Left lung (tissue), 10 donors: ENCODE measurements around the gene TAF1. TPM values are rescaled to one million over a fixed set of nuclear protein-coding genes. Genes with fewer than 3 reads are reported as not detected.
"Not testable (repeated sequence)": the region's sequence is repeated elsewhere in the genome, so short reads cannot be mapped to it uniquely, and the experiment has no call there.

Experiments
- ATAC-seq: fragments of 200-7000 bp; cut with Tn5 transposase; one replicate; pipeline ENCODE4 v1.9.1; 2020; ENCODE audit warnings: moderate library complexity
- DNase-seq, 4 donors: peaks; one replicate each; pipeline ENCODE4 v3.0.0-alpha.2; 2013 to 2020
- H3K27ac ChIP-seq, 2 donors: fragments of 200-600 bp; sonication (generic) in 1 of 2; one replicate each; pipeline versions ENCODE4 v1.5.0 to v1.8.0; 2020 to 2021
- H3K27me3 ChIP-seq, 2 donors: fragments of 200-600 bp; sonication (generic) in 1 of 2; one replicate each; pipeline versions ENCODE4 v1.5.0 to v1.8.0; 2020 to 2021
- H3K36me3 ChIP-seq, 2 donors: fragments of 200-600 bp; sonication (generic) in 1 of 2; one replicate each; pipeline versions ENCODE4 v1.5.0 to v1.8.0; 2020 to 2021
- H3K4me1 ChIP-seq, 2 donors: fragments of 200-600 bp; one replicate each; pipeline ENCODE4 v1.8.0; 2021
- H3K4me3 ChIP-seq, 2 donors: fragments of 200-600 bp; sonication (generic) in 1 of 2; one replicate each; pipeline versions ENCODE4 v1.5.0 to v1.8.0; 2020 to 2021; ENCODE audit warnings: mild to moderate bottlenecking in 1 of 2
- H3K9me3 ChIP-seq, 2 donors: fragments of 200-600 bp; sonication (generic) in 1 of 2; one replicate each; pipeline versions ENCODE4 v1.5.0 to v1.8.0; 2020 to 2021
- intact Hi-C, 2 donors: fragments of 100-400 bp; cut with DNase I; formaldehyde crosslinking; loops; one replicate each; pipeline versions ENCODE4 v1.11.2 to v1.14.2; 2022
- polyA plus RNA-seq, 6 donors: library from polyadenylated mRNA; unstranded; fragments of 120-200 nt; gene quantifications; one replicate each; pipeline ENCODE4 v1.2.1, GENCODE V29; 2013; ENCODE audit not compliant: insufficient read length in 6 of 6
- total RNA-seq, 2 donors: library from RNA; stranded (reverse); fragmentation: NEBNext Ultra II Directional; extraction: Animal tissue kit (Norgen Biotek cat#: 25700); gene quantifications; one replicate each; pipeline ENCODE4 v1.2.1, GENCODE V29; 2021
- TF ChIP-seq, protein P1 (sequence below), 2 donors: fragments of 200-600 bp; sonication (generic) in 1 of 2; IDR thresholded peaks; one replicate each; pipeline versions ENCODE4 v1.5.0 to v1.8.0; 2021; ENCODE audit warnings: antibody characterized with exemption in 2 of 2
- donor health status: DM: no; HTN: yes; CAD: no.
- donor health status: DM: no; HTN: no; CAD: no.

The TAF1 gene
- total and polyA plus RNA-seq, 8 donors: 26.2 to 66.4 (median 59.1) TPM

DNA sequence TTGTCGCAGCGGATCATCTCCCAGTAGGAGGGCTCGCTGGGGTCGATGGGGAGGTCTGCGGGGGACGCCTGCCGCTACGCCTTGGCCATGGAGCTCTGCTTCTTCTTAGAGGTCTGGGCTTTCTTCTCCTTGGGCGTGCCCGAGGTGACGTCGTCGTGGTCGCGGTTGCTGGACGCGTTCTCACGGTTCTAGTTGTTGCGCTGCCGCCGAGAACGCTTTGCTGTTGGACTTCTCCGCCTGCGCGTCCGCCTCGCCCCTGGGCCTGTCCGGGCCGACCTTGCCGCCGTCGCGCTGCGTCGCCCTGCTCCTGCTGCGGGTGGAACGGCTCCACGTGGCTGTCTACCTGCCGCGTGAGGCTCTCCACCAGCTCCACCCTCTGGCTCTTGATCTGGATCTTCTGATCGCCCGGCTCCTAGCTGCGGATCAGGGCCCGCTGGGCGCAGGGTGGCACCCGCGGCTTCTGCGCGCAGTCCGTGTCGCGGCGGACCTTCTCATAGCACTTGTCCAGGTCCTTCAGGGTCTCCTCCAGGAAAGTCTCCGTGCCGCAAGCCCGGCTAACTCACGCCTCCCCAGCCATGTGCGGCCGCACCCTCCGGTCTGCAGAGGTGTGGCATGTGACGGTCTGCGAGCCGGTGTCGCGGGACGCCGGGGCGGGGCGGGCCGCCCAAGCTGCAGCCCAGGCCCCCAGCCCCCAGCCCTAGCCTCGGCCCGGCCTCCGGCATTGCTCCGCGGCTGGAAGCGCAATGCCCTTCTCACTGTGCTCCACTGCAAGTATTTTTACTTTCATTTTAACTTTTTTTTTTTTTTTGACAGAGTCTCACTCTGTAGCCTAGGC, 126.3 kb downstream of the TAF1 start:
- intact Hi-C loops: no loop called here
- no peak overlapping the region for H3K27ac ChIP-seq
- no peaks in the 10 kb centered on the region for H3K36me3 ChIP-seq
- no peaks in the 10 kb centered on the region for H3K27me3 ChIP-seq
- H3K9me3 ChIP-seq: no peaks in the 10 kb centered on the region
- H3K4me1 ChIP-seq: no peaks in the 10 kb centered on the region
- DNase-seq (peak; percentile 13 to 86 (median 40)), ATAC-seq (peak; percentile 85)
- peak overlapping the region; percentile 33 to 55 for H3K4me3 ChIP-seq
- TF ChIP-seq, protein P1, sequence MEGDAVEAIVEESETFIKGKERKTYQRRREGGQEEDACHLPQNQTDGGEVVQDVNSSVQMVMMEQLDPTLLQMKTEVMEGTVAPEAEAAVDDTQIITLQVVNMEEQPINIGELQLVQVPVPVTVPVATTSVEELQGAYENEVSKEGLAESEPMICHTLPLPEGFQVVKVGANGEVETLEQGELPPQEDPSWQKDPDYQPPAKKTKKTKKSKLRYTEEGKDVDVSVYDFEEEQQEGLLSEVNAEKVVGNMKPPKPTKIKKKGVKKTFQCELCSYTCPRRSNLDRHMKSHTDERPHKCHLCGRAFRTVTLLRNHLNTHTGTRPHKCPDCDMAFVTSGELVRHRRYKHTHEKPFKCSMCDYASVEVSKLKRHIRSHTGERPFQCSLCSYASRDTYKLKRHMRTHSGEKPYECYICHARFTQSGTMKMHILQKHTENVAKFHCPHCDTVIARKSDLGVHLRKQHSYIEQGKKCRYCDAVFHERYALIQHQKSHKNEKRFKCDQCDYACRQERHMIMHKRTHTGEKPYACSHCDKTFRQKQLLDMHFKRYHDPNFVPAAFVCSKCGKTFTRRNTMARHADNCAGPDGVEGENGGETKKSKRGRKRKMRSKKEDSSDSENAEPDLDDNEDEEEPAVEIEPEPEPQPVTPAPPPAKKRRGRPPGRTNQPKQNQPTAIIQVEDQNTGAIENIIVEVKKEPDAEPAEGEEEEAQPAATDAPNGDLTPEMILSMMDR (IDR thresholded peaks at IDR 0.05): no peak

DNA sequence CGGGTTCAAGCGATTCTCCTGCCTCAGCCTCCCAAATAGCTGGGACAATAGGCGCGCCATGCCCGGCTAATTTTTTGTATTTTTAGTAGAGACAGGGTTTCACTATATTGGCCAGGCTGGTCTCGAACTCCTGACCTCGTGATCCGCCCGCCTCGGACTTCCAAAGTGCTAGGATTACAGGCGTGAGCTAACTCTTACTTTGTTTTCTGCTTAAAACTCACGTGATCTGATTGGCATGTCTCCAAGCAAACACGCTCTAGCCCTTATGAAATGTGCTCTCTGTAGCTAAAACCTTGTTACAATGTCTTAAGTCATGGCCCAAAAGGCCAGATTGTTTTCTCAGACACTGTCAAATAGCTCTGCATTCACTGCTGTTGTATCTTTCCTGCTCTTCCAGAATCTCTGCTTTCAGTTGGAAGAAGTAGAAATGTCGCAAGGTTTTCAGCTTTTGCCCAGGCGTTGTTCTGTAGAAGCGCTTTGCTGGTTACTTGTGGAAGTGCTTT, 127.0 kb downstream of the TAF1 start:
- TF ChIP-seq, protein P1 (IDR thresholded peaks at IDR 0.05): no peak
- Histone ChIP-seq H3K4me1 (no peaks in the 10 kb centered on the region), H3K4me3 (peak overlapping the region; percentile 33 to 55), H3K36me3 (no peaks in the 10 kb centered on the region), H3K27me3 (no peaks in the 10 kb centered on the region), H3K9me3 (no peaks in the 10 kb centered on the region), H3K27ac (no peak overlapping the region)
- intact Hi-C loops: no loop called here
- DNase-seq: peak in 2 of 4 donors; percentile 18 to 54
- peak; percentile 50 for ATAC-seq

DNA sequence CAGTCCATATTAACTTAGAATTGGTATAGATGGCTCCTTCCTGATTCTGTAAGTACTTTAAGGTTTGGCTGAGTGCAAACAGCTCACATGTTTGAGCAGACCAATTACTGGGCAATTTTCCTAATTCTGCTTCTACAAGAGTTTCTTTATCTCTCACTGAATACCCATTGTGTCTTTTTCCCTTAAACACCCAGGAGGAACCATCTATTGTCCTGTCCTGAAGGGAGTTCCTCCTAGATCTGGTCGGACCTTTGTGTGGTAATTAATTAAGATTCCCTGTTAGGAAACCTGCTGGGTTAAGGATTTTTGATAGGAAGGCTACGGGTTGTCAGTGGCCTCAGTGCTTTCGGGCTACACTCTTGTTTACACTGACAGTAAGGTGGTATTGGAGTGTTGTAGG, 129.8 kb downstream of the TAF1 start:
- ATAC-seq, DNase-seq, H3K36me3 ChIP-seq, H3K4me1 ChIP-seq, H3K9me3 ChIP-seq, H3K4me3 ChIP-seq, intact Hi-C loops, H3K27me3 ChIP-seq, H3K27ac ChIP-seq: not testable (repeated sequence)

DNA sequence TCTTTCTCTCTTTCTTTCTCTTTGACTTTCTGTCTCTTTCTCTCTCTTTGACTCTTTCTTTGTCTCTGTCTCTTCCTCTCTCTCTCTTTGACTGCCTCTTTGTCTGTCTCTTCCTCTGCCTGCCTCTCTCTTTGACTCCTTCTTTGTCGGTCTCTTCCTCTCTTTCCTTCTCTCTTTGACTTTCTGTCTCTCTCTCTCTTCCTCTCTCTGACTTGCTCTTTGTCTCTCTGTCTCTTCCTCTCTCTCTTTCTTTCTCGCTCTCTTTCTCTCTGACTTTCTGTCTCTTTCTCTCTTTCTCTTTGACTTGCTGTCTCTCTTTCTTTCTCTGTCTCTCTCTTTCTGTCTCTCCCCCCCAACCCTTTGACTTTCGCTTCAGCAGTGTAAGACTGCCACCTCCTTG, 130.3 kb downstream of the TAF1 start:
- DNase-seq (no peak), ATAC-seq (no peak)
- intact Hi-C loops: no loop called here
- Histone ChIP-seq H3K4me1 (no peaks in the 10 kb centered on the region), H3K9me3 (no peaks in the 10 kb centered on the region), H3K36me3 (no peaks in the 10 kb centered on the region), H3K4me3 (no peak overlapping the region), H3K27me3 (no peaks in the 10 kb centered on the region), H3K27ac (no peak overlapping the region)
- TF ChIP-seq, protein P1 (IDR thresholded peaks at IDR 0.05): no peak

DNA sequence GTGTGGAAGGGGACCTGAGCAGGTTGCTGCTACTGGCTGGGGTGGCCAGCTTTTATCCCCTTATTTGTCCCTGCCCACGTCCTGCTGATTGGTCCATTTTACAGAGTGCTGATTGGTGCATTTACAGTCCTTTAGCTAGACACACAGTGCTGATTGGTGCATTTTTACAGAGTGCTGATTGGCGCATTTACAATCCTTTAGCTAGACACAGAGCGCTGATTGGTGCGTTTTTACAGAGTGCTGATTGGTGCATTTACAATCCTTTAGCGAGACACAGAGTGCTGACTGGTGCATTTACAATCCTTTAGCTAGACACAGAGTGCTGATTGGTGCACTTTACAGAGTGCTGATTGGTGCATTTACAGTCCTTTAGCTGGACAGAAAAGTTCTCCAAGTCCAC, 135.9 kb downstream of the TAF1 start:
- H3K9me3 ChIP-seq, H3K4me3 ChIP-seq, intact Hi-C loops, ATAC-seq, H3K27me3 ChIP-seq, H3K36me3 ChIP-seq, DNase-seq, H3K4me1 ChIP-seq, H3K27ac ChIP-seq: not testable (repeated sequence)

DNA sequence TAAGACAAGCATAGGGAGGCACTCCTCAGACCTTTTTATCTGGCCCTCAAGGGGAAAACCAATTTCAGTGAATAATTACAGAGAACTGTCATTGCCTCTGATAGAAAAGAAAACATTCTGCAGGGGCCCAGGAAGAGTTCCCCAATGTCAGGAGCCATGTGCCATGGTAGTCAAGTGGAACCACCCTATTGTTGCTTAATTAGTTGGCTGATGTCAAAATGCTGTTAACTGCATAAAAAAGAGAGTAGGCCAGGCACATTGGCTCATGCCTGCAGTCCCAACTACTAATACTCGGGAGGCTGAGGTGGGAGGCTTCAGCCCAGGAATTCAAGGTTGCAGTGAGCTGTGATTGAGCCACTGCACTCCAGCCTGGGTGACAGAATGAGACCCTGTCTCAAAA, 138.2 kb downstream of the TAF1 start:
- TF ChIP-seq, protein P1 (IDR thresholded peaks at IDR 0.05): no peak
- DNase-seq: no peak
- H3K27ac ChIP-seq: no peak overlapping the region
- no peaks in the 10 kb centered on the region for H3K27me3 ChIP-seq
- no peak overlapping the region for H3K4me3 ChIP-seq
- no peaks in the 10 kb centered on the region for H3K9me3 ChIP-seq
- ATAC-seq: no peak
- H3K36me3 ChIP-seq: no peaks in the 10 kb centered on the region
- H3K4me1 ChIP-seq: no peaks in the 10 kb centered on the region
- intact Hi-C loops: no loop called here
